A549 (cell line): ENCODE data around the gene NEDD8.

Source experiments
- CBX8 ChIP-seq: fragments of 200-600 bp; sonication (generic); IDR thresholded peaks from 2 replicates; pipeline ENCODE4 v1.6.1; 2016
- CEBPB ChIP-seq, 2 experiments: fragments of >200 bp in 1 of 2; sonication (Bioruptor Twin) in 1 of 2; formaldehyde crosslinking in 1 of 2; IDR thresholded peaks; 2 replicates each; pipeline ENCODE4 v1.6.1; 2012 to 2016
- CHD2 ChIP-seq: fragments of 150-350 bp; IDR thresholded peaks from 2 replicates; pipeline ENCODE4 v1.6.1; 2014; ENCODE audit warnings: low read length; ENCODE audit not compliant: partially characterized antibody
- EHMT2 ChIP-seq: fragments of 200-600 bp; sonication (generic); IDR thresholded peaks from 2 replicates; pipeline ENCODE4 v1.6.1; 2016; ENCODE audit warnings: antibody characterized with exemption, low read depth, mild to moderate bottlenecking, moderate library complexity
- HEYL ChIP-seq: fragments of 250-450 bp; sonication (Bioruptor Pico); IDR thresholded peaks from 2 replicates; pipeline ENCODE4 v1.8.0; 2021; ENCODE audit warnings: mild to moderate bottlenecking, moderate library complexity
- MAX ChIP-seq: IDR thresholded peaks from 2 replicates; pipeline ENCODE4 v1.6.1; 2012
- NFE2L2 ChIP-seq: fragments of 150-350 bp; conservative IDR thresholded peaks from 2 replicates; pipeline ENCODE4 v1.6.1; 2014; ENCODE audit warnings: low read length
- POLR2A ChIP-seq: IDR thresholded peaks from 2 replicates; pipeline ENCODE4 v1.6.1; 2012; ENCODE audit warnings: mild to moderate bottlenecking, low read length
- TFCP2L1 ChIP-seq: fragments of 250-450 bp; sonication (Bioruptor Pico); IDR thresholded peaks from 2 replicates; pipeline ENCODE4 v1.5.0; 2021; ENCODE audit warnings: mild to moderate bottlenecking
- TF ChIP-seq, protein P1 (sequence below): fragments of >200 bp; sonication (Bioruptor Twin); formaldehyde crosslinking; IDR thresholded peaks from 3 replicates; pipeline ENCODE4 v1.5.1; 2016
- TF ChIP-seq, protein P2 (sequence below): fragments of 250-450 bp; sonication (Bioruptor Pico); IDR thresholded peaks from 2 replicates; pipeline ENCODE4 v1.5.0; 2021; ENCODE audit warnings: mild to moderate bottlenecking, moderate library complexity, borderline replicate concordance
- TF ChIP-seq, protein P3 (sequence below): fragments of 200-600 bp; sonication (generic); IDR thresholded peaks from 2 replicates; pipeline ENCODE4 v1.6.1; 2016; ENCODE audit warnings: antibody characterized with exemption, mild to moderate bottlenecking, moderate library complexity

GRCh38 chr14:24231263-24232120, 675 bp downstream of the NEDD8 start:
- TF ChIP-seq, protein P1, sequence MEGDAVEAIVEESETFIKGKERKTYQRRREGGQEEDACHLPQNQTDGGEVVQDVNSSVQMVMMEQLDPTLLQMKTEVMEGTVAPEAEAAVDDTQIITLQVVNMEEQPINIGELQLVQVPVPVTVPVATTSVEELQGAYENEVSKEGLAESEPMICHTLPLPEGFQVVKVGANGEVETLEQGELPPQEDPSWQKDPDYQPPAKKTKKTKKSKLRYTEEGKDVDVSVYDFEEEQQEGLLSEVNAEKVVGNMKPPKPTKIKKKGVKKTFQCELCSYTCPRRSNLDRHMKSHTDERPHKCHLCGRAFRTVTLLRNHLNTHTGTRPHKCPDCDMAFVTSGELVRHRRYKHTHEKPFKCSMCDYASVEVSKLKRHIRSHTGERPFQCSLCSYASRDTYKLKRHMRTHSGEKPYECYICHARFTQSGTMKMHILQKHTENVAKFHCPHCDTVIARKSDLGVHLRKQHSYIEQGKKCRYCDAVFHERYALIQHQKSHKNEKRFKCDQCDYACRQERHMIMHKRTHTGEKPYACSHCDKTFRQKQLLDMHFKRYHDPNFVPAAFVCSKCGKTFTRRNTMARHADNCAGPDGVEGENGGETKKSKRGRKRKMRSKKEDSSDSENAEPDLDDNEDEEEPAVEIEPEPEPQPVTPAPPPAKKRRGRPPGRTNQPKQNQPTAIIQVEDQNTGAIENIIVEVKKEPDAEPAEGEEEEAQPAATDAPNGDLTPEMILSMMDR = no peak
- TF ChIP-seq CHD2 (no peak), POLR2A (no peak), CBX8 (no peak), MAX (no peak), EHMT2 (no peak), TFCP2L1 (CRISPR knock-in tag) (no peak), CEBPB (IDR thresholded peaks at IDR 0.05) (no peak), HEYL (no peak), NFE2L2 (no peak)
- TF ChIP-seq, protein P2, sequence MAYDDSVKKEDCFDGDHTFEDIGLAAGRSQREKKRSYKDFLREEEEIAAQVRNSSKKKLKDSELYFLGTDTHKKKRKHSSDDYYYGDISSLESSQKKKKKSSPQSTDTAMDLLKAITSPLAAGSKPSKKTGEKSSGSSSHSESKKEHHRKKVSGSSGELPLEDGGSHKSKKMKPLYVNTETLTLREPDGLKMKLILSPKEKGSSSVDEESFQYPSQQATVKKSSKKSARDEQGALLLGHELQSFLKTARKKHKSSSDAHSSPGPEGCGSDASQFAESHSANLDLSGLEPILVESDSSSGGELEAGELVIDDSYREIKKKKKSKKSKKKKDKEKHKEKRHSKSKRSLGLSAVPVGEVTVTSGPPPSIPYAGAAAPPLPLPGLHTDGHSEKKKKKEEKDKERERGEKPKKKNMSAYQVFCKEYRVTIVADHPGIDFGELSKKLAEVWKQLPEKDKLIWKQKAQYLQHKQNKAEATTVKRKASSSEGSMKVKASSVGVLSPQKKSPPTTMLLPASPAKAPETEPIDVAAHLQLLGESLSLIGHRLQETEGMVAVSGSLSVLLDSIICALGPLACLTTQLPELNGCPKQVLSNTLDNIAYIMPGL (CRISPR knock-in tag) = no peak
- TF ChIP-seq, protein P3, sequence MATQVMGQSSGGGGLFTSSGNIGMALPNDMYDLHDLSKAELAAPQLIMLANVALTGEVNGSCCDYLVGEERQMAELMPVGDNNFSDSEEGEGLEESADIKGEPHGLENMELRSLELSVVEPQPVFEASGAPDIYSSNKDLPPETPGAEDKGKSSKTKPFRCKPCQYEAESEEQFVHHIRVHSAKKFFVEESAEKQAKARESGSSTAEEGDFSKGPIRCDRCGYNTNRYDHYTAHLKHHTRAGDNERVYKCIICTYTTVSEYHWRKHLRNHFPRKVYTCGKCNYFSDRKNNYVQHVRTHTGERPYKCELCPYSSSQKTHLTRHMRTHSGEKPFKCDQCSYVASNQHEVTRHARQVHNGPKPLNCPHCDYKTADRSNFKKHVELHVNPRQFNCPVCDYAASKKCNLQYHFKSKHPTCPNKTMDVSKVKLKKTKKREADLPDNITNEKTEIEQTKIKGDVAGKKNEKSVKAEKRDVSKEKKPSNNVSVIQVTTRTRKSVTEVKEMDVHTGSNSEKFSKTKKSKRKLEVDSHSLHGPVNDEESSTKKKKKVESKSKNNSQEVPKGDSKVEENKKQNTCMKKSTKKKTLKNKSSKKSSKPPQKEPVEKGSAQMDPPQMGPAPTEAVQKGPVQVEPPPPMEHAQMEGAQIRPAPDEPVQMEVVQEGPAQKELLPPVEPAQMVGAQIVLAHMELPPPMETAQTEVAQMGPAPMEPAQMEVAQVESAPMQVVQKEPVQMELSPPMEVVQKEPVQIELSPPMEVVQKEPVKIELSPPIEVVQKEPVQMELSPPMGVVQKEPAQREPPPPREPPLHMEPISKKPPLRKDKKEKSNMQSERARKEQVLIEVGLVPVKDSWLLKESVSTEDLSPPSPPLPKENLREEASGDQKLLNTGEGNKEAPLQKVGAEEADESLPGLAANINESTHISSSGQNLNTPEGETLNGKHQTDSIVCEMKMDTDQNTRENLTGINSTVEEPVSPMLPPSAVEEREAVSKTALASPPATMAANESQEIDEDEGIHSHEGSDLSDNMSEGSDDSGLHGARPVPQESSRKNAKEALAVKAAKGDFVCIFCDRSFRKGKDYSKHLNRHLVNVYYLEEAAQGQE = no peak
